ENCODE measurements around the gene RDH16.
"Not testable (repeated sequence)": the region's sequence is repeated elsewhere in the genome, so short reads cannot be mapped to it uniquely, and the experiment has no call there.

RDH16 gene

DNA sequence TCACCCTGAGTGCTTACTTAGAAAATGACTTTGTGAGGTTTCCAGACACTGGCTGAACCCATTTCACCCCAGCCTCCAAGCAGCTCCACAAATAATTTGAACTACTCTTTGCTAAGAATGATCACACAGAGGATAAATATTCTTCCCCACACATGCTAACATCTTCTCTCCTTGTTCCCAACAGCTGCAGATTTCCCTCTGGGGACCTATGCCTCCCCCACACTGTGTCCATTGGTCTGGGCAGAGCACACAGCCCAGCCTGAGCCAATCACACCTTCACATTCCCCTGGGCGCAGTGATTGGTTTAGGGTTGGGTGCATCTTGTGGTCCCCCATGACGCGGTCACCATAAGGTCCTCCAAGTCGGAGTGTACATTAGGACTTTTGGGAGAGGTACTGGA is 30.1 kb downstream of the RDH16 start:
- DNase-seq (ENCODE audit: low read depth in 4 of 4, low spot score in 1 of 4): no peak

DNA sequence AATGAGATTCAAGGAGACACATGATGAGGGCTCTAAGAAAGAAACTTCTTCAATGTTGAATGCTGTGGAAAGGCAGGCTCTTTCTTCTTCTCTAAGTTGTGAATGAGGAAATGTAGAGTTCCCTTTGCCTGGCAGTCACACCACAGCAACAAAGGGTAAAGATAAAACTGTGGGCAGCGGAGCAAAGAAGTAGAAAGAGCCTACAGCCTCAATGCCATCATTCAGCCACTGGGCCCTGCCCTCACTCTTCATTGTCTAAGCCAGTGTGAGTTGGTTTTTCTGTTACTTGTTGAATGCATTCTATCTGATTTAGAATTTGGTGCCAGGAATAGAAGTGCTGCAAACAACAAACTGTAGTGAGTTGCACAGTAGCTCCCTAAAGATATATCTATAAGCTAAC is 35.4 kb downstream of the RDH16 start:
- DNase-seq (ENCODE audit: low read depth in 4 of 4, low spot score in 1 of 4): no peak

DNA sequence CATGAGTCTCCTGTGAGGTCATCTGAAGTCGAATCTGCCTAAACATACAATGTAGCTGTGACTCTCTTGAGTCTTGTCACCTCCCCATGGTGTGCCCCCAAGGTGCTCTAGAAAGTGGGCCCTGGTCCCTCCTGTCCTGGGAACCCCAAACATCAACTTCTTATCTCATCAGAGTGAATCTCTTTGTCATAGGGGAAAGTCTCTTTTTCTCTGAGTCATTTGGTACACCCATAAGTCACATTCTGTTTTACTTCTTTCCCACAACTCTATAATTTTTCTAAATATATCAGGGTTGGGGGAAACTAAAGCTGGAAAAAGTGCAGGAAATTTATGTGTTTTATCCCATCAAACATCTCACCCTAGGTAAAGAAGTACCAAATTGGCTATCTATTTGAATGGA is 36.1 kb downstream of the RDH16 start:
- DNase-seq (ENCODE audit: low read depth in 4 of 4, low spot score in 1 of 4): no peak

DNA sequence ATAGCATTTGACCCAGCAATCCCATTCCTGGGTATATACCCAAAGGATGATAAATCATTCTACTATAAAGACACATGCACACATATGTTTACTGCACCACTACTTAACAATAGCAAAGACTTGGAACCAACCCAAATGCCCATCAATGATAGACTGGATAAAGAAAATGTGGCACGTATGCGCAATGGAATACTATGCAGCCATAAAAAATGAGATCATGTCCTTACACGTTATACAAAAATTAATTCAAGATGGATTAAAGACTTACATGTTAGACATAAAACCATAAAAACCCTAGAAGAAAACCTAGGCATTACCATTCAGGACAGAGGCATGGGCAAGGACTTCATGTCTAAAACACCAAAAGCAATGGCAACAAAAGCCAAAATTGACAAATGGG is 39.3 kb downstream of the RDH16 start:
- DNase-seq (ENCODE audit: low read depth in 4 of 4, low spot score in 1 of 4): not testable (repeated sequence)

DNA sequence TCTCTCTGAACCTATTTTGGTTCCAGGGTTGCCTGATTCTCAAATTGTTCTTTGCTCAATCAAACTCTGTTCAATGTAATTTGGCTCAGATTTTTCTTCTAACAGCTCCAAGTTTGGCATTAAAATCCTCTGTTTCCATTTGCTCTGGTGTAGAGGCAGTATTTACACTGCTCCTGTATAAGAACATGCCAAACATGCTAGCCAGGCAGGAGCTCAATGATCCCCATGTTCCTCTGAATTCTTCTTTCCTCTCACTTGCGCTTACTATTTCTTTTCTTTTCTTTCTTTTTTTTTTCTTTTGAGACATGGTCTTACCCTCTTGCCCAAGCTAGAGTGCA is 40.4 kb downstream of the RDH16 start:
- no peak for DNase-seq (ENCODE audit: low read depth in 4 of 4, low spot score in 1 of 4)

DNA sequence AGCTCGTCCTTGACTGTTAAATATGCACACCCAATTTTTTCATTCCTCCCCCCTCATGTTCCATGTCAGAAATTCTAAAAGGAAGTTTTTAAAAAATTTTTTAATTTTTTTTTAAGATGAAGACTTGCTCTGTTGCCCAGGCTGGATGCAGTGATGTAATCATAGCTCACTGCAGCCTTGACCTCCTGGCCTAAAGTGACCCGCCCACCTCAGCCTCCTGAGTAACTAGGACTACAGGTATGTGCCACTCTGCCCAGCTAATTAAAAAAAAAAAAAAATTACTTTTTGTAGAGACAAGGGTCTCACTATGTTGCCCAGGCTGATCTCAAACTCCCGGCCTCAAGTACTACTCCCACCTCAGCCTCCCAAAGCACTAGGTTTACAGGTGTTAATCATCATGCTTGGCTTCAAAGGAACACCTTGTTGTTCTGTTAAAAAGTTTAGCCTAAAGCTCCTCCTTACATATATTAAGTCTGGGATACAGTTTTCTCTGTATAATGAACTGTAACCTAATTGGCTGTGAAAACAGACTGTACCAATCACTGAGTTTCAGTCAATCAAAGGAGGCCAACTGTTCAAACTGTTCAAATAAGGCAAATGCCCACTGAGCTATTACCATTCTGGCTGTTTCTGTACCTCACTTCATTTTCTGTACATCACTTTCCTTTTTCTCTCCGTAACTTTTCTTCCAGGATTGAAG is 41.0 kb downstream of the RDH16 start:
- no peak for DNase-seq (ENCODE audit: low read depth in 4 of 4, low spot score in 1 of 4)

DNA sequence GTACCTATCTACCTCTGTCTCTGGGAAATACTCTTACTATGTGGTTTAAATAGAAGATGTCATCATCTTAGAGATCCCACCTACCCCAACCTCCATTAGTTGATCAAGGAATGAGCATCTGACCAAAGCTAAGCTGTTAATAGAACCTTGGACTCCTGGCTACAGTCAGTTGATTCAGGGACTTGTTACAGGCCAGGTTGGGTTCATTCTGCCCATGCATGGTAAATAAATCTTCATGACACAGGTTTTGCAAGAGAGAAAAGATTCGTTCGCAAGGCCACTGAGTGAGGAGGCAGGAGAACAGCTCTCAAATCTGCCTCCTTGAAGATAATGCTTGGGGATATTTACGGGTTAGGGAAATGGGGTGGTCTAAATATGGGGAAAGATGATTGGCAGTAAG is 42.7 kb downstream of the RDH16 start:
- DNase-seq (ENCODE audit: low read depth in 4 of 4, low spot score in 1 of 4): no peak

DNA sequence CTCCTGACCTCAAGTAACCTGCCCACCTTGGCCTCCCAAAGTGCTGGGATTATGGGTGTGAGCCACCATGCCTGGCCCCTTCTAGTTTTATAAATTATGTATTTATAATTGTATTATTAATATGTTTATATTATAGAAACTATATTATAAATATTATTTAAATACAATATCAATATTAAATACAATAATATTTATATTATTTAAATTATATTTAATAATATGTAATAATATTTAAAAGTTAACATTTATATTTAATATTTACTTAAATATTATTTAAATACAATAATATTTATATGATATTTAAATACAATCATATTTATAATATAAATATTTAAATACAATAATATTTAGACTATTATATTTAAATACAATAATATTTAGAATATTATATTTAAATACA is 43.2 kb downstream of the RDH16 start:
- no peak for DNase-seq (ENCODE audit: low read depth in 4 of 4, low spot score in 1 of 4)

DNA sequence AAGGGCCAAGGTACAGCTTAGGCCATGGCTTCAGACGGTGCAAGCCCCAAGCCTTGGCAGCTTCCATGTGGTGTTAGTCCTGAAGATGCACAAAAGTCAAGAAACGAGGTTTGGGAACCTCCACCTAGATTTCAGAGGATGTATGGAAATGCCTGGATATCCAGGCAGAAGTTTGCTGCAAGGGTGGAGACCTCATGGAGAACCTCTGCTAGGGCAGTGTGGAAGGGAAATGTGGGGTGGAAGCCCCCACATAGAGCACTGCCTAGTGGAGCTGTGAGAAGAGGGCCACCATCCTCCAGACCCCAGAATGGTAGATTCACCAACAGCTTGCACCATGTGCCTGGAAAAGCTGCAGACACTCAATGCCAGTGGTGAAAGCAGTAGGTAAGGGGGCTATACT is 48.0 kb downstream of the RDH16 start:
- DNase-seq (ENCODE audit: low read depth in 4 of 4, low spot score in 1 of 4): not testable (repeated sequence)

DNA sequence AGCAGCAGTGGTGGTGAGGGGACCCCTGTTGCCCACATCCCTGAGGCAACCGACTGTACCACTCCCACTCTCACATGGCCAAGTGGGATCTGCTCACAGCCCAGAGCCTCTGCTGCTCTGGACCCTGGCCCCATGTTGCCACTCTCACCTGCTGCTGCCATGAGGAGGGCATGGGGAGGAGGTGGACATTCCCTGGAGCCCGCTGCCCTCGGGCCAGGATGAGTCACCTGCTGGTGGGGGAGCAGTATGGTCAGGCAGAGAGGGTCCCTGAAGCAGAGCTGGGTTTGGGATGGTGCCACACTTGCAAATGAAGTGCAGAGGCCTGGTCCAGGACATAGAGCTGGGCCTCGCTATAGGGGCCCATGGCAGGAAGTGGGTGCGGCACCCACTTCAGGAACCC is 49.3 kb downstream of the RDH16 start:
- no peak for DNase-seq (ENCODE audit: low read depth in 4 of 4, low spot score in 1 of 4)

DNA sequence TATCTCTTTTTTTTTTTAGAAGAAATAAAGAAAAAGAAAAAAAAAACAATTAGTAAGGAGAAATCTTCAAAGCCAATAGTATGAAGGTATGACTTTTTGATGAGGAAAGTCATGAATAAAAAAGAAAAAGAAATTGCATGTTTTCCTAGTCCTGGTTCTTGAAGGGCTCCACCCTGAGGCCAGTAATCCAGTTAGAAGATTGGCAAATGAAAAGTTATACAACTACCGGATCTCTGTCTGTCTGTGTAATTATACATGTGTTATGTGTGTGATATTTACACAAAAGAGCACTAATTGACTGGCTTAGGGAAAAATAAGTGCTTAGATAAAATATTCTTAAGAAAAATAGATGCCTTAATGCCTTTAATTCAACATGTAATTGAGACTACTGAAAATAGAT is 51.6 kb downstream of the RDH16 start:
- no peak for DNase-seq (ENCODE audit: low read depth in 4 of 4, low spot score in 1 of 4)

DNA sequence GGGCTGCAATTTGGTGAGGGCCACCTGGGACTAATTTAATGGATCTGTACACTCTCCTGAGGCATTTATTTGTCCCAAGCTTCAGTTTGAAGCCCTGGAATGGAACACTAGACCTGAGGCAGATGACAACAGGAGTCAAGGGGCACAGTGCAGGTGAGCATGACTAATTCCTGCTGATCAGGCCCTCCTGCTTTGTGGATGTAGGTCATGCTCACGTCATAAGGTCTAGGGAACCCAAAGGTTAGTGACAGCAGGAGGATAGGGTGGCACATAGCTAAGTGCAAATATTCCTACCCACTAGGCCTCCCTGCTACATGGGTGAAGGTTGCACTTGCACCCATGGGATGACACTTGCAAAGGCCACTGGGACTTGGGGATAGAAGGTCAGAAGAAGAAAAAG is 54.0 kb downstream of the RDH16 start:
- DNase-seq (ENCODE audit: low read depth in 4 of 4, low spot score in 1 of 4): no peak

All from stimulated activated CD4-positive, alpha-beta T cell treated with anti-CD3 and anti-CD28 coated beads, Interleukin-1b, Interleukin-23, amount 100 ng/mL, for 24 hours (primary cell).